ENCODE results near the gene LGI2.

DNA sequence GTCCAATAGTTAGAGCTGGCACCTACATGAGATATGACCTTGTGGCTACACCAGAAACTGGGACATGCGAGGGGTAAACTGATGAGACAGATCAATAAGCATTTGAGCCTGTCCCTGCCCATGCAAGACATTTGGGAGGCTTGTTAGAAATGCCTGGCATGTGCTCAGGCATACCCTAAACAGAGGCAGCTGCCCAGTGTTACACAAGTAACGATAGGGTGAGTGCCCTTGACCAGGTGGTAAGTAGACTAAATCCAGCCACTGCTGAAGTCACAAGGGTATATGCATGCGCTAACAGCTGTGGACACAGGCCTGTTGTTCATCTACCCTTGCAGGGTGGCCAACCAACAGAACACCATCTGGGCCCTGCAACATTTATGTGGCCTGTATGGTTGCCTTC lies 61.8 kb downstream of the LGI2 start:
- TF ChIP-seq CTCF (IDR thresholded peaks at IDR 0.05; ENCODE audit: borderline replicate concordance, extremely low read depth, low read length, poor library complexity, severe bottlenecking) (no peak), EZH2 (IDR thresholded peaks at IDR 0.05; ENCODE audit: borderline replicate concordance, low read depth, low read length, severe bottlenecking) (no peak)
